Measurements from ENCODE around the gene MFAP2.

Gene MFAP2

GRCh38 chr1:16984717-16985116 is 4.3 kb upstream of the MFAP2 start:
- TF ChIP-seq YY1 (IDR thresholded peaks at IDR 0.05; ENCODE audit: low read depth) (no peak), MAX (IDR thresholded peaks at IDR 0.05) (no peak), EP300 (IDR thresholded peaks at IDR 0.05; ENCODE audit: borderline replicate concordance) (no peak), REST (IDR thresholded peaks at IDR 0.05; ENCODE audit: low read depth) (no peak), NFIC (IDR thresholded peaks at IDR 0.05) (no peak), CREB1 (IDR thresholded peaks at IDR 0.05; ENCODE audit: low read depth) (no peak), TCF12 (IDR thresholded peaks at IDR 0.05; ENCODE audit: low read depth) (no peak), RAD21 (IDR thresholded peaks at IDR 0.05; ENCODE audit: low read depth) (no peak), TEAD4 (IDR thresholded peaks at IDR 0.05) (no peak), USF1 (IDR thresholded peaks at IDR 0.05) (no peak), TAF1 (IDR thresholded peaks at IDR 0.05; ENCODE audit: low read depth) (no peak), CEBPB (IDR thresholded peaks at IDR 0.05) (no peak), ZBTB7A (IDR thresholded peaks at IDR 0.05; ENCODE audit: low read depth) (no peak), FOXM1 (IDR thresholded peaks at IDR 0.05; ENCODE audit: borderline replicate concordance, low read depth) (no peak), EGR1 (IDR thresholded peaks at IDR 0.05) (no peak)

- TF ChIP-seq EGR1 (IDR thresholded peaks at IDR 0.05) = no peak
- no peak for TF ChIP-seq TAF1 (IDR thresholded peaks at IDR 0.05; ENCODE audit: low read depth)
- no peak for TF ChIP-seq CREB1 (IDR thresholded peaks at IDR 0.05; ENCODE audit: low read depth)
- TF ChIP-seq CEBPB (IDR thresholded peaks at IDR 0.05) = no peak
- TF ChIP-seq USF1 (IDR thresholded peaks at IDR 0.05) = no peak
Observed at GRCh38 chr1:16983649-16984048, 3.2 kb upstream of the MFAP2 start.

- TF ChIP-seq ZBTB7A (IDR thresholded peaks at IDR 0.05; ENCODE audit: low read depth) (no peak), CEBPB (IDR thresholded peaks at IDR 0.05) (no peak), TEAD4 (IDR thresholded peaks at IDR 0.05) (no peak), FOXM1 (IDR thresholded peaks at IDR 0.05; ENCODE audit: borderline replicate concordance, low read depth) (no peak), EP300 (IDR thresholded peaks at IDR 0.05; ENCODE audit: borderline replicate concordance) (no peak), TCF12 (IDR thresholded peaks at IDR 0.05; ENCODE audit: low read depth) (no peak), YY1 (IDR thresholded peaks at IDR 0.05; ENCODE audit: low read depth) (no peak), USF1 (IDR thresholded peaks at IDR 0.05) (no peak), REST (IDR thresholded peaks at IDR 0.05; ENCODE audit: low read depth) (no peak), TAF1 (IDR thresholded peaks at IDR 0.05; ENCODE audit: low read depth) (no peak)
Observed at GRCh38 chr1:16982902-16983301, 2.5 kb upstream of the MFAP2 start.

- no peak for TF ChIP-seq CREB1 (IDR thresholded peaks at IDR 0.05; ENCODE audit: low read depth)
Observed at GRCh38 chr1:16981269-16981849, 939 bp upstream of the MFAP2 start.

- TF ChIP-seq YY1 (IDR thresholded peaks at IDR 0.05; ENCODE audit: low read depth) (no peak), ZBTB7A (IDR thresholded peaks at IDR 0.05; ENCODE audit: low read depth) (no peak), RAD21 (IDR thresholded peaks at IDR 0.05; ENCODE audit: low read depth) (no peak), TAF1 (IDR thresholded peaks at IDR 0.05; ENCODE audit: low read depth) (no peak), REST (IDR thresholded peaks at IDR 0.05; ENCODE audit: low read depth) (no peak), FOXM1 (IDR thresholded peaks at IDR 0.05; ENCODE audit: borderline replicate concordance, low read depth) (no peak), TCF12 (IDR thresholded peaks at IDR 0.05; ENCODE audit: low read depth) (no peak), CREB1 (IDR thresholded peaks at IDR 0.05; ENCODE audit: low read depth) (no peak), EP300 (IDR thresholded peaks at IDR 0.05; ENCODE audit: borderline replicate concordance) (no peak)
Observed at GRCh38 chr1:16979475-16980327, 719 bp downstream of the MFAP2 start.
